Epithelial cell of esophagus (primary cell): ENCODE measurements around the gene ZFAND5.
A peak's percentile ranks its signal among the peaks of the same experiment; 100 is the strongest.

Source experiments
- DNase-seq: peaks from one replicate; pipeline ENCODE4 v3.0.0; 2010; ENCODE audit warnings: low read depth
- H3K4me3 ChIP-seq: 2 replicates; pipeline ENCODE4 v1.5.1; 2011; ENCODE audit warnings: mild to moderate bottlenecking, low read length, control low read depth
- CTCF ChIP-seq: IDR thresholded peaks from 2 replicates; pipeline ENCODE4 v1.5.1; 2011; ENCODE audit warnings: low read depth, mild to moderate bottlenecking, low read length, control low read depth, inconsistent platforms; ENCODE audit not compliant: insufficient read depth; ENCODE audit errors: missing control alignments

ZFAND5 gene

GRCh38 chr9:72327631-72328030 is 37.4 kb downstream of the ZFAND5 start:
- no peak for DNase-seq
- H3K4me3 ChIP-seq: no peak overlapping the region
- TF ChIP-seq CTCF: no peak

- no peak for TF ChIP-seq CTCF
- H3K4me3 ChIP-seq: no peak overlapping the region
- DNase-seq: no peak
Observed at GRCh38 chr9:72326641-72327040, 38.4 kb downstream of the ZFAND5 start.

- no peak for TF ChIP-seq CTCF
- no peak for DNase-seq
- no peak overlapping the region for H3K4me3 ChIP-seq
Observed at GRCh38 chr9:72324974-72325373, 40.0 kb downstream of the ZFAND5 start.

DNA sequence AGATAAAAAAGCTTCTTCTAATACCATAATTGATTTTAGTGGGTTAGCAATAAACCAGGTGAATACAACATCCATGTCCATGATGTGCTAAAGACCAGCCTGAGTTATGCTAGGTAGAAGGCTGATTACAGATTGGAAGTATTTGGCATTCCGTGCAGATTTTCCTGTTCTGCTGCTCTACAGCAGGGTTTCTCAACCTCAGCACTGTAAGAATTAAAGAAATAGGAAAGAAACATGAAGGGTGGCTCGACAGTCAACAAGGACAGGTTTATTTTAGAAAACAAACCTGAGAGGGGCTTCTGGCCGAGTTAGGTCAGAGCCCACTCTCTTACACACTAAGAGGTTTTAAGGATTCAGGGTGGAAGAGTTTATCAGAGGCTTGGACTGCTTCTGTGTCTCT is 42.3 kb downstream of the ZFAND5 start:
- no peak overlapping the region for H3K4me3 ChIP-seq
- no peak for TF ChIP-seq CTCF
- DNase-seq: peak; percentile 48

DNA sequence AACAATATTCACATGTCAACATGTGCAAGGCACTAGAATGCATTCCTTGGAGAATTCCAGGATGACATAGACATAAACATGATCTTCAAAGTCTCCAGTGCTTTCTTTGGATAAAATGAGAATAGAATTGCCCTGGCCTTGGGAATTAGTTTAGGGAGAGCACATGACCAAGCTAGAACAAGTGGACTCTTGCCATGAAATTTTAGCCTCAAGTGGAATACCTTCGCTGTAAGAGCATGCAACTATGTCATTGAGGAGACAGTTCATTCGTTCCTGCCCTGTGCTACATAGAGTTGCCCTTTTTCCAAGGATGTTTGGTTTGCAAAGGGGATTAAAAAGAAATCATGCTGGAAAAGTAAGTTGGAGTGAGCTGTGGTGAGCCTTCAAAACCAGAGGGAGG is 42.7 kb downstream of the ZFAND5 start:
- no peak for DNase-seq
- no peak for TF ChIP-seq CTCF

DNA sequence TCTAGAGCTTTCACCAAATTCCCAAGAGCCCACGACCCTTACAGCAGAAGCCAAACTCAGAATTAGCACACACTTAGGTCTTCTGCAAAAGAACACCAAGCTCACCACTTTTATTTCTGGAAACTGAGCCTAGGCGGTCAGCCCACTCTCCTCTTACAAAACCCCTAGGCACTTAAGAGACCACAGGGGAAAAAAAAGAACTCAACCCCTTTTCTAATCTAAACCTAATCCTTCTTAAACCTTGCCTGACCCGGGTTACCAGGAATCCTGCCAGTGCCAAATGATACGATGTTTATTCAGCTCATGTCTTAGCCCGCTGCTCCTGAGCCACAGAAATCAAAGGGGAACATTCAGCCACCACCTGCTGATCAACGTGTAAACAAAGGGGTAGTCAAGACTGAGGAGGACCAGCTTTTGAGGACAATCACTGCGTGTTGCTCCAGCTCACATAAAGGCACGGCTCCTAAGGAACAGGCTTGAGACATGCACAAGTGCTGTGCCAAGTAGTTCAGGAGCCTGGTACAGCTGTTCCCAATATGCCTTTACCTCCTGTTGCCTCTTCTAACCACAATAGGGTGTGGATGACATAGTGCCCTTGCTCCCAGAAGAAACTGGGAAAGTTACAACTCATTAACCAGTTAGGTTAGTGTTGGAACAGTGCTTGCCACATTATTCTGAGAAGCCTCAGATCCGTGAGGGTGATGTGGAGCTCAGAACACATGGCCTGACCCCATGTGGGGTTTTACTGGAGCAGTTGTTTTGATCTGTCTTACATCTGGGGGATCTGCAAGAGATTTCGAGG is 49.3 kb downstream of the ZFAND5 start:
- H3K4me3 ChIP-seq: no peak overlapping the region
- no peak for TF ChIP-seq CTCF
- peak; percentile 64 for DNase-seq

More for the DNA sequence above, 42.7 kb downstream of the ZFAND5 start:
- no peak overlapping the region for H3K4me3 ChIP-seq

DNA sequence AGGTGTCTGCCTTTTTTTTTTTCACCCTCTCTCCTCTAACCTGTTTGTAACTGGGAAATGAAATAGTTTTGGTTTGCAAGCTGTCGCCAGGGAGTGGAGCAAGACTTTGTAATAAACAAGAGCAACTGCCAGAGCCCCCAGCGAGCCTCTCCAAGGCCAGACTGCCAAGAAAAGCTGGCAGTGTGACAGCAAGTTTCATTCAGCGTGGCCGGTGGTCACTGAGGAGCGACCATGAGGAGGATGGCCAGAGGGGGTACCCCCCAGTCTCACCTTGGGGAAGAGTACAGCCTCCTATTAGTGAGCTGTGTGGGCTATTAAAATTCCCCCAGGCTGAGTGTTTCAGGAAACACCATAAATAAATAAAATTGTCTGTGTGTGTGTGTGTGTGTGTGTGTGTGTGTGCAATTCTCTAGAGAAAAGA is 49.9 kb downstream of the ZFAND5 start:
- no peak for TF ChIP-seq CTCF
- H3K4me3 ChIP-seq: no peak overlapping the region
- no peak for DNase-seq
